Articular chondrocyte of knee joint (primary cell): ENCODE measurements around the gene PRAMEF20. TPM values are rescaled to one million over a fixed set of nuclear protein-coding genes. Genes with fewer than 3 reads are reported as not detected.

Source experiments
- total RNA-seq: library from RNA; depleted of rRNA; stranded (reverse); fragments of >200 nt; gene quantifications from 2 replicates; pipeline ENCODE4 v1.2.3, GENCODE V29; 2012

The PRAMEF20 gene
- not detected in 2 replicates for total RNA-seq

DNA sequence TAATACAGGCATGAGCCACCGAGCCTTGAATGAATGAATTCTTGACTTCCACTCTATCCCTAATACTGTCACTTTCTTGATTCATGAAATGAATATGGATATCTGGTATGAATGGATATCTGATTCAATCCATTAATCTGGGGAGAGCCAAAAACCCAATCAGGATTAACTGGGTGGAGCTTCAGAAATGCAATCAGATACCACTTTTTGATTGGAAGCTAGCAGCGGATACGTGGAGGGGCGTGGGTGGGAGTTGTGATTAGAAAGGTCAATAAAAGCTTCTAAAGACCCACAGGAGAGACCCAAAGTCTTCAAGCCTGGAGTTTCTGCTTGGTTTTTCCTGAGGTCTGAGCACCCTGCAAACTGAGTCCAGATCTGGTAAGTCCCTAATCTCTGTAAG, at the start of gene PRAMEF20:
Gene PRAMEF20, plus strand, starts transcription at position 301 of the 400 bp plus-strand sequence. CDS start 5,905 bp downstream, outside the sequence.

DNA sequence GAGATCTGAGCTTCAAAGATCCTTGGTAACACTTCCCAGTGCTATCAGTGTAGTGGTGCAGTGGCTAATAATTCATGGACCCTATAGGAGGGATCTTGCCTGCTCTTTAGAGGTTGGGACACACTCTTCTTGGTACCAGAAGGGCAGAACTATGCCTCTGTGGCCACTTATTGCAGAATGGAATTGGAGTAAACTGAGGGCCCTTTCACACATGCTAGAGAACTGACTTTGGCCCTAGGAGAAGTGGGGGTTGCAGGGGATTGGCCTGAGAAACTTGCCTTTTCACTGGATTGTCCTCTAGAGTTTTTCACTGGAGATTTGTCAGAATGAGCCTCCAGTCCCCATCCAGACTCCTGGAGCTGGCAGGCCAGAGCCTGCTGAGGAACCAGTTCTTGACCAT, 20.9 kb upstream of the PRAMEF20 start, which contains the start of gene PRAMEF17:
Gene PRAMEF17, plus strand, starts transcription at position 301 of the 400 bp plus-strand sequence. Its CDS starts 26 bp downstream, at position 327.

Other genes with a start within 250 kb of the PRAMEF20 start
- not detected in 2 replicates for gene HNRNPCL4, start 244.8 kb upstream of the PRAMEF20 start, total RNA-seq
- not detected in 2 replicates for gene PRAMEF9, start 238.6 kb upstream of the PRAMEF20 start, total RNA-seq
- not detected in 2 replicates for gene PRAMEF13, start 209.0 kb upstream of the PRAMEF20 start, total RNA-seq
- gene PRAMEF18, start 184.3 kb upstream of the PRAMEF20 start, total RNA-seq = not detected in 2 replicates
- not detected in 2 replicates for gene PRAMEF5, start 156.3 kb upstream of the PRAMEF20 start, total RNA-seq
- not detected in 2 replicates for gene PRAMEF8, start 125.3 kb upstream of the PRAMEF20 start, total RNA-seq
- not detected in 2 replicates for gene PRAMEF33, start 106.9 kb upstream of the PRAMEF20 start, total RNA-seq
- gene PRAMEF15, start 94.9 kb upstream of the PRAMEF20 start, total RNA-seq = not detected in 2 replicates
- gene PRAMEF14, start 63.3 kb upstream of the PRAMEF20 start, total RNA-seq = not detected in 2 replicates
- not detected in 2 replicates for gene PRAMEF19, start 38.5 kb upstream of the PRAMEF20 start, total RNA-seq
- not detected in 2 replicates for gene PRAMEF17, start 20.8 kb upstream of the PRAMEF20 start, total RNA-seq
- gene LRRC38, start 103.6 kb downstream of the PRAMEF20 start, total RNA-seq = not detected in 2 replicates
- gene PDPN, start 173.4 kb downstream of the PRAMEF20 start, total RNA-seq = 92.0 and 120 TPM in 2 replicates